K562 (cell line): ENCODE data around the gene MAML3. TPM values are rescaled to one million over a fixed set of nuclear protein-coding genes. Genes with fewer than 3 reads are reported as not detected.

Experiments
- ATAC-seq: fragments of 200-7000 bp; cut with Tn5 transposase; 3 replicates; pipeline ENCODE4 v1.9.1; 2020; ENCODE audit warnings: moderate library complexity
- BruUV-seq: library from RNA; stranded (reverse); fragments of 400-500 nt; replicated peaks from 2 replicates; lab custom pipeline; 2021; lab: Mats Ljungman, UMichigan
- CTCF ChIA-PET: fragments of 300-600 bp; formaldehyde crosslinking; extraction: SDS; loops from one replicate; lab custom pipeline; 2021; ENCODE audit warnings: low intra/inter-chr PET ratio; lab: Yijun Ruan, JAX
- POLR2A ChIA-PET: fragments of 300-600, 350-650 bp; sonication (Branson Sonifier 250); formaldehyde crosslinking; extraction: SDS; loops from one replicate; lab custom pipeline; 2021; ENCODE audit warnings: antibody characterized with exemption, inconsistent platforms; lab: Yijun Ruan, JAX
- DNase-seq, 4 experiments: peaks; one replicate each; pipeline versions ENCODE4 v3.0.0 to v3.0.0-alpha.2; 2011 to 2018; ENCODE audit warnings: low spot score in 3 of 4, mixed read lengths in 3 of 4; ENCODE audit errors: extremely low read depth in 1 of 4
- FAIRE-seq: peaks from 2 replicates; lab custom pipeline; 2011; peaks lifted over from hg19 to GRCh38; lab: Jason Lieb, UNC
- H2AFZ ChIP-seq: 2 replicates; pipeline ENCODE4 v1.6.0; 2011; ENCODE audit warnings: low read depth, low read length, control low read depth, inconsistent platforms
- H3K27ac ChIP-seq: fragments of 200-600 bp; 3 replicates; pipeline ENCODE4 v1.8.0; 2011; ENCODE audit warnings: low read depth, mild to moderate bottlenecking, control low read depth, inconsistent platforms, low read length, moderate library complexity, mixed read lengths; ENCODE audit errors: extremely low read depth
- H3K27me3 ChIP-seq, 2 experiments: fragments of 300-600 bp in 1 of 2; 2 replicates in 1 of 2; 3 replicates in 1 of 2; pipeline versions ENCODE4 v1.6.0 to v1.8.0; 2011; ENCODE audit warnings: inconsistent platforms in 2 of 2, low read length in 2 of 2, mild to moderate bottlenecking in 1 of 2, mixed read lengths in 1 of 2, moderate library complexity in 1 of 2; ENCODE audit not compliant: control insufficient read depth in 2 of 2, insufficient read depth in 2 of 2
- H3K36me3 ChIP-seq: fragments of 300-600 bp; 3 replicates; pipeline ENCODE4 v1.8.0; 2011; ENCODE audit warnings: mild to moderate bottlenecking, low read length, inconsistent platforms; ENCODE audit not compliant: control insufficient read depth, insufficient read depth
- H3K4me1 ChIP-seq, 2 experiments: fragments of 200-600 bp in 1 of 2; replicated peaks in 1 of 2; 2 replicates in 1 of 2; 3 replicates in 1 of 2; pipeline versions ENCODE4 v1.5.1 to v1.8.0; 2011; ENCODE audit warnings: inconsistent platforms in 2 of 2, low read length in 2 of 2, mild to moderate bottlenecking in 1 of 2, mixed read lengths in 1 of 2, moderate library complexity in 1 of 2; ENCODE audit not compliant: control insufficient read depth in 2 of 2, insufficient read depth in 2 of 2
- H3K4me2 ChIP-seq: 2 replicates; pipeline ENCODE4 v1.6.1; 2011; ENCODE audit warnings: low read length, control low read depth, inconsistent platforms, mixed read lengths; ENCODE audit not compliant: insufficient read depth
- H3K4me3 ChIP-seq: fragments of 200-600 bp; sonication (generic), shearing (Covaris generic); 2 replicates; pipeline ENCODE4 v1.5.1; 2016; ENCODE audit warnings: control low read depth, inconsistent platforms
- H3K79me2 ChIP-seq: fragments of 200-600 bp; 3 replicates; pipeline ENCODE4 v1.8.0; 2011; ENCODE audit warnings: low read length, inconsistent platforms; ENCODE audit not compliant: control insufficient read depth, insufficient read depth
- H3K9ac ChIP-seq, 2 experiments: 2 replicates each; pipeline versions ENCODE4 v1.6.0 to v1.6.1; 2011; ENCODE audit warnings: low read depth in 2 of 2, low read length in 2 of 2, control low read depth in 1 of 2, inconsistent platforms in 1 of 2, mild to moderate bottlenecking in 1 of 2, mixed read lengths in 1 of 2; ENCODE audit not compliant: insufficient read depth in 1 of 2
- H3K9me1 ChIP-seq: one replicate; pipeline ENCODE4 v1.6.0; 2011; ENCODE audit warnings: inconsistent platforms, mild to moderate bottlenecking, low read length, moderate library complexity; ENCODE audit not compliant: control insufficient read depth, insufficient read depth
- H3K9me3 ChIP-seq: replicated peaks from 2 replicates; pipeline ENCODE4 v1.5.1; 2011; ENCODE audit warnings: low read depth, low read length, inconsistent platforms; ENCODE audit not compliant: control insufficient read depth, insufficient read depth
- H4K20me1 ChIP-seq: replicated peaks from 2 replicates; pipeline ENCODE4 v1.6.1; 2011; ENCODE audit warnings: low read length, inconsistent platforms, mixed read lengths; ENCODE audit not compliant: control insufficient read depth, insufficient read depth
- CSDE1 ChIP-seq, 2 experiments: fragments of 450-650 bp; IDR thresholded peaks; 2 replicates each; pipeline ENCODE4 v1.6.1; 2016; ENCODE audit warnings: mild to moderate bottlenecking in 1 of 2
- NELFE ChIP-seq: IDR thresholded peaks from 2 replicates; pipeline ENCODE4 v1.6.1; 2011; ENCODE audit warnings: mild to moderate bottlenecking; ENCODE audit not compliant: insufficient read depth, insufficient read length
- PHF21A ChIP-seq: fragments of 450-650 bp; IDR thresholded peaks from 2 replicates; pipeline ENCODE4 v1.6.1; 2017; ENCODE audit warnings: low read depth, borderline replicate concordance
- RHOXF2B ChIP-seq: fragments of 250-450 bp; sonication (Bioruptor Pico); conservative IDR thresholded peaks from 2 replicates; pipeline ENCODE4 v1.5.1; 2021
- SRSF9 ChIP-seq: fragments of 200-400 bp; formaldehyde crosslinking; IDR thresholded peaks from 2 replicates; pipeline ENCODE4 v1.6.1; 2017; ENCODE audit warnings: low read depth, low read length, borderline replicate concordance
- TCFL5 ChIP-seq: fragments of 250-450 bp; sonication (Bioruptor Pico); conservative IDR thresholded peaks from 2 replicates; pipeline ENCODE4 v1.6.1; 2021; ENCODE audit warnings: mild to moderate bottlenecking, moderate library complexity, matching md5 sums
- XRCC3 ChIP-seq: fragments of 450-650 bp; IDR thresholded peaks from 2 replicates; pipeline ENCODE4 v1.6.1; 2017; ENCODE audit warnings: mild to moderate bottlenecking, moderate library complexity
- YBX1 ChIP-seq: fragments of 450-650 bp; IDR thresholded peaks from 2 replicates; pipeline ENCODE4 v1.7.1; 2016; ENCODE audit warnings: mild to moderate bottlenecking
- ZNF23 ChIP-seq: fragments of 250-450 bp; sonication (Bioruptor Pico); IDR thresholded peaks from 2 replicates; pipeline ENCODE4 v1.4.0; 2020; ENCODE audit warnings: mild to moderate bottlenecking
- ZNF408 ChIP-seq: fragments of 250-450 bp; sonication (Bioruptor Pico); IDR thresholded peaks from 2 replicates; pipeline ENCODE4 v1.4.0; 2020; ENCODE audit warnings: low read depth, mild to moderate bottlenecking, moderate library complexity
- WGBS: fragments of 100-300 bp; shearing (Covaris generic); methylation state at CpG from one replicate; pipeline ENCODE4 v1.1.6; 2016; ENCODE audit warnings: low coverage, mixed read lengths; ENCODE audit not compliant: insufficient coverage; ENCODE audit errors: missing lambda C conversion rate; 5-methylcytosine and 5-hydroxymethylcytosine counted together
- in situ Hi-C: fragments of 300-500 bp; cut with MboI; formaldehyde crosslinking; loops from 4 replicates; pipeline ENCODE4 v1.15.0; 2018; ENCODE audit warnings: inconsistent platforms, mixed read lengths
- intact Hi-C: fragments of 100-400 bp; cut with micrococcal nuclease; formaldehyde crosslinking; loops from 2 replicates; pipeline ENCODE4 v1.14.2; 2022
- polyA plus RNA-seq, 8 experiments: library from polyadenylated mRNA; depleted of rRNA in 4 of 8; stranded (reverse) in 5 of 8; unstranded in 3 of 8; fragments of >200 nt; fragmentation: Nextera tagmentation in 2 of 8; fragmentation: Illumina TruSeq in 1 of 8; extraction: Ambion mirVana in 2 of 8; extraction: Trizol in 1 of 8; gene quantifications; 2 replicates each; pipeline versions ENCODE4 v1.2.1 to v1.2.3, GENCODE V29; 2011 to 2014; ENCODE audit warnings: inconsistent platforms in 1 of 8, missing spikeins in 1 of 8
- total RNA-seq, 7 experiments: library from RNA; depleted of rRNA in 6 of 7; stranded (reverse); fragments of >200 nt in 6 of 7; fragmentation: Illumina TruSeq in 2 of 7; extraction: Trizol in 2 of 7; gene quantifications; 2 replicates each; pipeline versions ENCODE4 v1.2.1 to v1.2.3, GENCODE V29; 2011 to 2021; ENCODE audit warnings: low replicate concordance in 1 of 7
- TF ChIP-seq, protein P1 (sequence below), 2 experiments: fragments of 450-650 bp in 1 of 2; sonication (generic) in 1 of 2; formaldehyde crosslinking; conservative IDR thresholded peaks; 2 replicates each; pipeline versions ENCODE4 v1.4.0 to v1.8.1; 2020 to 2022; ENCODE audit warnings: mild to moderate bottlenecking in 1 of 2, missing genetic modification reagents in 1 of 2
- TF ChIP-seq, protein P2 (sequence below): fragments of 450-650 bp; formaldehyde crosslinking; IDR thresholded peaks from 2 replicates; pipeline ENCODE4 v1.4.0; 2022; ENCODE audit warnings: missing genetic modification characterization

The MAML3 gene
- total and polyA plus RNA-seq, 9 of the 15 experiments (the other 6 are each of a cell fraction or from before 2014, with no cell fraction given): 0.01 to 0.55 (median 0.25) TPM

DNA sequence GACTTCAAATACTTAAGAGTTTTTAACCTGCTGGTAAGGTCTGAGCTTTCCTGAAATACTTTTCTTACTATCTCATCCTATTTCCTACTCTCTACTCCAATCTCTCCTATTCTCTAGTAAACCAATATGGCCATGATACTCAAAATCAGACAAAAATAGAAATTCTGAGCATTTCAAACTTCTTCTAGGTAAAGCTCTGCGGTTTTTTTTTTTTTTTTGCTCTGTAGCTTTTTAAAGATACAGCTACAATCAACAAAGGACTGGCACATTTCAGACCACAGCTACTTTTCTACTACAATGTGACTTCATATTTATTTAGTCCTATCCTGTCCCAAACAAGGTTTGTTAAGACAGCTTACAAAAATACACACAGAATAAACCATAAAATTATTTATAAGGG, 31.1 kb downstream of the MAML3 start:
- TF ChIP-seq SRSF9 (no peak), XRCC3 (no peak), NELFE (no peak), ZNF23 (CRISPR knock-in tag) (no peak), YBX1 (no peak), PHF21A (no peak), ZNF408 (no peak), RHOXF2B (no peak), CSDE1 (IDR thresholded peaks at IDR 0.05) (no peak), TCFL5 (no peak)
- TF ChIP-seq, protein P1, sequence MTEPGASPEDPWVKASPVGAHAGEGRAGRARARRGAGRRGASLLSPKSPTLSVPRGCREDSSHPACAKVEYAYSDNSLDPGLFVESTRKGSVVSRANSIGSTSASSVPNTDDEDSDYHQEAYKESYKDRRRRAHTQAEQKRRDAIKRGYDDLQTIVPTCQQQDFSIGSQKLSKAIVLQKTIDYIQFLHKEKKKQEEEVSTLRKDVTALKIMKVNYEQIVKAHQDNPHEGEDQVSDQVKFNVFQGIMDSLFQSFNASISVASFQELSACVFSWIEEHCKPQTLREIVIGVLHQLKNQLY (CRISPR knock-in tag; conservative IDR thresholded peaks at IDR 0.05): no peak
- TF ChIP-seq, protein P2, sequence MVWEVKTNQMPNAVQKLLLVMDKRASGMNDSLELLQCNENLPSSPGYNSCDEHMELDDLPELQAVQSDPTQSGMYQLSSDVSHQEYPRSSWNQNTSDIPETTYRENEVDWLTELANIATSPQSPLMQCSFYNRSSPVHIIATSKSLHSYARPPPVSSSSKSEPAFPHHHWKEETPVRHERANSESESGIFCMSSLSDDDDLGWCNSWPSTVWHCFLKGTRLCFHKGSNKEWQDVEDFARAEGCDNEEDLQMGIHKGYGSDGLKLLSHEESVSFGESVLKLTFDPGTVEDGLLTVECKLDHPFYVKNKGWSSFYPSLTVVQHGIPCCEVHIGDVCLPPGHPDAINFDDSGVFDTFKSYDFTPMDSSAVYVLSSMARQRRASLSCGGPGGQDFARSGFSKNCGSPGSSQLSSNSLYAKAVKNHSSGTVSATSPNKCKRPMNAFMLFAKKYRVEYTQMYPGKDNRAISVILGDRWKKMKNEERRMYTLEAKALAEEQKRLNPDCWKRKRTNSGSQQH (CRISPR knock-in tag): no peak
- intact Hi-C loops (no loop called here), in situ Hi-C loops (no loop called here)
- no peak overlapping the region for H3K9ac ChIP-seq
- ATAC-seq: no peak
- ChIA-PET CTCF (no interaction called here), POLR2A (no interaction called here)
- no peaks in the 10 kb centered on the region for H3K79me2 ChIP-seq
- H2AFZ ChIP-seq: no peak overlapping the region
- H3K4me3 ChIP-seq: no peak overlapping the region
- H3K27me3 ChIP-seq: no peaks in the 10 kb centered on the region
- H3K36me3 ChIP-seq: no peaks in the 10 kb centered on the region
- no peak overlapping the region for H3K4me2 ChIP-seq
- BruUV-seq: no TSS peak
- no peak for DNase-seq
- H3K9me3 ChIP-seq: no peaks in the 10 kb centered on the region
- no peaks in the 10 kb centered on the region for H3K4me1 ChIP-seq
- H3K9me1 ChIP-seq: no peaks in the 10 kb centered on the region
- no peak overlapping the region for H3K27ac ChIP-seq
- H4K20me1 ChIP-seq: no peaks in the 10 kb centered on the region
- no peak for FAIRE-seq
- no CpG with 5 or more reads among the region's 1 CpG for WGBS
